HepG2 (cell line): Measurements from ENCODE around the gene NOTCH4. TPM values are rescaled to one million over a fixed set of nuclear protein-coding genes. Genes with fewer than 3 reads are reported as not detected.

ENCODE experiments used
- ADNP ChIP-seq: sonication (generic); formaldehyde crosslinking; IDR thresholded peaks from 2 replicates; pipeline ENCODE4 v1.4.0; 2020; ENCODE audit warnings: missing genetic modification reagents
- EEA1 ChIP-seq: sonication (generic); formaldehyde crosslinking; IDR thresholded peaks from 2 replicates; pipeline ENCODE4 v1.5.1; 2020; ENCODE audit warnings: mild to moderate bottlenecking, missing genetic modification reagents, borderline replicate concordance
- HHEX ChIP-seq: IDR thresholded peaks from 2 replicates; pipeline ENCODE4 v1.6.1; 2016; ENCODE audit warnings: control low read depth
- HNF4A ChIP-seq: sonication (generic); formaldehyde crosslinking; IDR thresholded peaks from 2 replicates; pipeline ENCODE4 v1.4.0; 2020; ENCODE audit warnings: missing genetic modification reagents
- MTF2 ChIP-seq: sonication (generic); formaldehyde crosslinking; IDR thresholded peaks from 2 replicates; pipeline ENCODE4 v1.5.0; 2020; ENCODE audit warnings: missing genetic modification reagents, borderline replicate concordance
- NFE2L1 ChIP-seq: sonication (generic); formaldehyde crosslinking; IDR thresholded peaks from 2 replicates; pipeline ENCODE4 v1.4.0; 2020; ENCODE audit warnings: missing genetic modification reagents, mild to moderate bottlenecking, borderline replicate concordance
- NR1H2 ChIP-seq: sonication (generic); formaldehyde crosslinking; IDR thresholded peaks from 2 replicates; pipeline ENCODE4 v1.8.1; 2022; ENCODE audit warnings: low read depth, missing genetic modification reagents, borderline replicate concordance
- NR3C1 ChIP-seq: sonication (generic); formaldehyde crosslinking; IDR thresholded peaks from 2 replicates; pipeline ENCODE4 v1.4.0; 2020; ENCODE audit warnings: missing genetic modification reagents
- PATZ1 ChIP-seq: sonication (generic); formaldehyde crosslinking; IDR thresholded peaks from 2 replicates; pipeline ENCODE4 v1.4.0; 2020; ENCODE audit warnings: missing genetic modification reagents
- SOX13 ChIP-seq, 3 experiments: fragments of 450-650 bp in 1 of 3; sonication (generic) in 1 of 3; formaldehyde crosslinking in 1 of 3; IDR thresholded peaks in 2 of 3; conservative IDR thresholded peaks in 1 of 3; 2 replicates each; pipeline versions ENCODE4 v1.5.0 to v1.6.1; 2016 to 2020; ENCODE audit warnings: antibody characterized with exemption in 1 of 3, mild to moderate bottlenecking in 1 of 3, missing compliant biosample characterization in 1 of 3, missing genetic modification reagents in 1 of 3, moderate library complexity in 1 of 3
- SP1 ChIP-seq, 2 experiments: fragments of 450-650 bp in 1 of 2; sonication (generic) in 1 of 2; formaldehyde crosslinking in 1 of 2; IDR thresholded peaks; 2 replicates each; pipeline versions ENCODE4 v1.4.0 to v1.6.1; 2016 to 2020; ENCODE audit warnings: missing genetic modification reagents in 1 of 2
- SP2 ChIP-seq: sonication (generic); formaldehyde crosslinking; IDR thresholded peaks from 2 replicates; pipeline ENCODE4 v1.5.1; 2020; ENCODE audit warnings: mild to moderate bottlenecking, missing genetic modification reagents
- ZNF264 ChIP-seq: sonication (generic); formaldehyde crosslinking; IDR thresholded peaks from 2 replicates; pipeline ENCODE4 v1.4.0; 2020; ENCODE audit warnings: missing genetic modification reagents
- ZNF317 ChIP-seq: sonication (generic); formaldehyde crosslinking; IDR thresholded peaks from 2 replicates; pipeline ENCODE4 v1.5.0; 2020; ENCODE audit warnings: mild to moderate bottlenecking, missing genetic modification reagents
- ZNF552 ChIP-seq: sonication (generic); formaldehyde crosslinking; IDR thresholded peaks from 2 replicates; pipeline ENCODE4 v1.9.0; 2022; ENCODE audit warnings: missing genetic modification reagents, mild to moderate bottlenecking, borderline replicate concordance
- ZNF562 ChIP-seq: sonication (generic); formaldehyde crosslinking; IDR thresholded peaks from 2 replicates; pipeline ENCODE4 v1.8.0; 2022; ENCODE audit warnings: missing genetic modification reagents, borderline replicate concordance
- ZNF616 ChIP-seq: sonication (generic); formaldehyde crosslinking; IDR thresholded peaks from 2 replicates; pipeline ENCODE4 v1.5.0; 2020; ENCODE audit warnings: low read depth, mild to moderate bottlenecking, missing genetic modification reagents
- ZNF772 ChIP-seq: sonication (generic); formaldehyde crosslinking; IDR thresholded peaks from 2 replicates; pipeline ENCODE4 v1.5.0; 2020; ENCODE audit warnings: mild to moderate bottlenecking, missing genetic modification reagents
- ZNF782 ChIP-seq: sonication (generic); formaldehyde crosslinking; IDR thresholded peaks from 2 replicates; pipeline ENCODE4 v1.4.0; 2020; ENCODE audit warnings: missing genetic modification reagents, mild to moderate bottlenecking, borderline replicate concordance
- ZSCAN25 ChIP-seq: sonication (generic); formaldehyde crosslinking; IDR thresholded peaks from 2 replicates; pipeline ENCODE4 v1.8.0; 2022; ENCODE audit warnings: mild to moderate bottlenecking, missing genetic modification reagents
- polyA plus RNA-seq, 8 experiments: library from polyadenylated mRNA; depleted of rRNA in 3 of 8; stranded (reverse) in 7 of 8; unstranded in 1 of 8; fragments of >200 nt; fragmentation: Illumina TruSeq in 4 of 8; extraction: Trizol in 4 of 8; gene quantifications; 2 replicates each; pipeline versions ENCODE4 v1.2.1 to v1.2.3, GENCODE V29; 2011 to 2016; ENCODE audit warnings: low read depth in 4 of 8, missing spikeins in 1 of 8, mixed read lengths in 1 of 8; ENCODE audit not compliant: insufficient read depth in 1 of 8
- total RNA-seq, 5 experiments: library from RNA; depleted of rRNA; stranded (reverse); fragments of >200 nt; fragmentation: Illumina TruSeq; extraction: Trizol; gene quantifications; 2 replicates each; pipeline ENCODE4 v1.2.3, GENCODE V29; 2016; ENCODE audit warnings: low read depth in 1 of 5
- TF ChIP-seq, protein P1 (sequence below): IDR thresholded peaks from 2 replicates; pipeline ENCODE4 v1.6.1; 2016
- TF ChIP-seq, protein P2 (sequence below): sonication (generic); formaldehyde crosslinking; IDR thresholded peaks from 2 replicates; pipeline ENCODE4 v1.9.0; 2022; ENCODE audit warnings: low read depth, missing genetic modification reagents
- TF ChIP-seq, protein P3 (sequence below): sonication (generic); formaldehyde crosslinking; IDR thresholded peaks from 2 replicates; pipeline ENCODE4 v1.5.1; 2020; ENCODE audit warnings: missing genetic modification reagents, mild to moderate bottlenecking, borderline replicate concordance

NOTCH4 gene
- total and polyA plus RNA-seq, 2 of the 13 experiments (the other 11 are each of a cell fraction or from before 2014, with no cell fraction given): 0.51 to 0.83 TPM

DNA sequence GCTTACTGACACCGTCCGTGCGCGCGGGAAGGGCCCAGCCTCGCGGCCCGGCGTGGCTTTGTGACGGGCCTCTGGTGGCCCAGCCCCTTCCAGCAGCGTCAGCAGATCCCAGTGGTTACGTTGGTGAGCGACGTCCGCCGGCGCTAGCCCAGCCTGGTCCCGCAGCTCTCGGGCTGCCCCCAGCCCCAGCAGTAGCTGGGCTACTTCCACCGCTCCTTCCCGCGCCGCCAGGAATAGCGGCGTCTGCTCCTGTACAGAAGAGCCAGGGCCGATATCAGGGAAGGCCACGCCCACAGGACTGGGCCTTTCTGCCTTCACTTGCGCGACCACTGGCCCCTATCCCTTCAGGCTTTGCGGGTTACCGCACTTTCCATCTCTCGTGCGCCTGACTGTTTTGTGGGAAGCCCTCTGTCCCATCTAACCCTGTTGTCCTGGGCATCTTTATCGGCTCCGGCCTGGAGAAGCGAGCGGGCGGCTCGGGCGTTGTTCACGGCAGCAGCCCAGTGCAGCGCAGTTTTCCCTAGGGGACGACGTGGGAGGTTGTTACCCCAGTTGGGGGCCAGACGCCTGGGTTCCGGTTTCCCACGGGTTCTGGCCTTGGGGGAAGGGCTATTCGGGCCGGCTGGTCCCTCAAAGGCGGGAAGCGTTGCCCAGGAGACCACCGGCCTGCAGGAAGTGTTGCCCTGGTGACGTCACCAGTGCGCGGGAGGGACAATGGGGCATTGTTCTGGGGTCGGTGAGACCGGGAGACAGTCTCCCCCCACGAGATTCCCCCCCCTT lies 27.8 kb downstream of the NOTCH4 start (continued):
- TF ChIP-seq ZNF317 (CRISPR knock-in tag): peak; percentile 55; the same call in 1 of the 2 replicates
- TF ChIP-seq EEA1 (CRISPR knock-in tag): peak; percentile 92; the same call in 1 of the 2 replicates
- TF ChIP-seq, protein P1, sequence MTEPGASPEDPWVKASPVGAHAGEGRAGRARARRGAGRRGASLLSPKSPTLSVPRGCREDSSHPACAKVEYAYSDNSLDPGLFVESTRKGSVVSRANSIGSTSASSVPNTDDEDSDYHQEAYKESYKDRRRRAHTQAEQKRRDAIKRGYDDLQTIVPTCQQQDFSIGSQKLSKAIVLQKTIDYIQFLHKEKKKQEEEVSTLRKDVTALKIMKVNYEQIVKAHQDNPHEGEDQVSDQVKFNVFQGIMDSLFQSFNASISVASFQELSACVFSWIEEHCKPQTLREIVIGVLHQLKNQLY (CRISPR knock-in tag): no peak
- no peak; the same call in 1 of the 2 replicates for TF ChIP-seq HNF4A (CRISPR knock-in tag)
- TF ChIP-seq NR3C1 (CRISPR knock-in tag): no peak
- TF ChIP-seq ADNP (CRISPR knock-in tag): no peak
- peak; percentile 17 for TF ChIP-seq ZSCAN25
- TF ChIP-seq ZNF782 (CRISPR knock-in tag): no peak
- TF ChIP-seq, protein P2, sequence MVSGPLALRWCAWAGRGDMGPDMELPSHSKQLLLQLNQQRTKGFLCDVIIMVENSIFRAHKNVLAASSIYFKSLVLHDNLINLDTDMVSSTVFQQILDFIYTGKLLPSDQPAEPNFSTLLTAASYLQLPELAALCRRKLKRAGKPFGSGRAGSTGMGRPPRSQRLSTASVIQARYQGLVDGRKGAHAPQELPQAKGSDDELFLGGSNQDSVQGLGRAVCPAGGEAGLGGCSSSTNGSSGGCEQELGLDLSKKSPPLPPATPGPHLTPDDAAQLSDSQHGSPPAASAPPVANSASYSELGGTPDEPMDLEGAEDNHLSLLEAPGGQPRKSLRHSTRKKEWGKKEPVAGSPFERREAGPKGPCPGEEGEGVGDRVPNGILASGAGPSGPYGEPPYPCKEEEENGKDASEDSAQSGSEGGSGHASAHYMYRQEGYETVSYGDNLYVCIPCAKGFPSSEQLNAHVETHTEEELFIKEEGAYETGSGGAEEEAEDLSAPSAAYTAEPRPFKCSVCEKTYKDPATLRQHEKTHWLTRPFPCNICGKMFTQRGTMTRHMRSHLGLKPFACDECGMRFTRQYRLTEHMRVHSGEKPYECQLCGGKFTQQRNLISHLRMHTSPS (CRISPR knock-in tag): no peak
- TF ChIP-seq NFE2L1 (CRISPR knock-in tag): peak; percentile 82; the same call in 1 of the 2 replicates
- TF ChIP-seq MTF2 (CRISPR knock-in tag): peak; percentile 86; the same call in 1 of the 2 replicates
- no peak for TF ChIP-seq SP1 (IDR thresholded peaks at IDR 0.05)
- TF ChIP-seq SP1 (CRISPR knock-in tag; IDR thresholded peaks at IDR 0.05): peak; percentile 89
- no peak; the same call in 1 of the 2 replicates for TF ChIP-seq ZNF264 (CRISPR knock-in tag)
- TF ChIP-seq SOX13 (IDR thresholded peaks at IDR 0.05): peak; percentile 83
- TF ChIP-seq SOX13 (CRISPR knock-in tag; conservative IDR thresholded peaks at IDR 0.05 in 1 of 2, IDR thresholded peaks at IDR 0.05 in 1 of 2): peak in 1 of 2 experiments; percentile 97; a peak in 2 of 4 replicates
- TF ChIP-seq SP2 (CRISPR knock-in tag): no peak
- peak; percentile 82 for TF ChIP-seq ZNF552 (CRISPR knock-in tag)
- no peak for TF ChIP-seq HHEX (CRISPR knock-in tag)
- TF ChIP-seq PATZ1: peak; percentile 97
- peak; percentile 89 for TF ChIP-seq ZNF616 (CRISPR knock-in tag)
- peak; percentile 92; the same call in 1 of the 2 replicates for TF ChIP-seq NR1H2 (CRISPR knock-in tag)
- TF ChIP-seq ZNF562 (CRISPR knock-in tag): no peak
- TF ChIP-seq, protein P3, sequence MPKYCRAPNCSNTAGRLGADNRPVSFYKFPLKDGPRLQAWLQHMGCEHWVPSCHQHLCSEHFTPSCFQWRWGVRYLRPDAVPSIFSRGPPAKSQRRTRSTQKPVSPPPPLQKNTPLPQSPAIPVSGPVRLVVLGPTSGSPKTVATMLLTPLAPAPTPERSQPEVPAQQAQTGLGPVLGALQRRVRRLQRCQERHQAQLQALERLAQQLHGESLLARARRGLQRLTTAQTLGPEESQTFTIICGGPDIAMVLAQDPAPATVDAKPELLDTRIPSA (CRISPR knock-in tag): no peak
- TF ChIP-seq ZNF772: peak; percentile 82
